CD14-positive monocyte (primary cell): ENCODE data around the gene TMEM271. TPM values are rescaled to one million over a fixed set of nuclear protein-coding genes. Genes with fewer than 3 reads are reported as not detected.

Experiments
- DNase-seq, 3 donors: peaks; one replicate each; pipeline ENCODE4 v3.0.0-alpha.2; 2011 to 2022
- H2AFZ ChIP-seq: 2 replicates; pipeline ENCODE4 v1.6.0; 2012; ENCODE audit warnings: mild to moderate bottlenecking, low read depth, low read length, inconsistent platforms; ENCODE audit not compliant: insufficient read depth, poor library complexity, severe bottlenecking
- H3K27ac ChIP-seq, 2 donors: 1 replicate in 1 of 2; 2 replicates in 1 of 2; pipeline ENCODE4 v1.5.1; 2012 to 2013; ENCODE audit warnings: low read length in 2 of 2, control low read depth in 1 of 2, inconsistent platforms in 1 of 2, low read depth in 1 of 2, mild to moderate bottlenecking in 1 of 2
- H3K27me3 ChIP-seq, 2 donors: one replicate each; pipeline versions ENCODE4 v1.6.0 to v1.6.1; 2011 to 2013; ENCODE audit warnings: low read length in 2 of 2; ENCODE audit not compliant: control insufficient read depth in 2 of 2, insufficient read depth in 2 of 2
- H3K36me3 ChIP-seq, 2 donors: replicated peaks in 1 of 2; 1 replicate in 1 of 2; 2 replicates in 1 of 2; pipeline versions ENCODE4 v1.5.1 to v1.6.1; 2012 to 2013; ENCODE audit warnings: low read length in 2 of 2, control low read depth in 1 of 2, inconsistent platforms in 1 of 2, mild to moderate bottlenecking in 1 of 2; ENCODE audit not compliant: insufficient read depth in 2 of 2, control insufficient read depth in 1 of 2
- H3K4me1 ChIP-seq, 2 donors: 1 replicate in 1 of 2; 2 replicates in 1 of 2; pipeline versions ENCODE4 v1.5.1 to v1.6.1; 2012 to 2013; ENCODE audit warnings: low read length in 2 of 2, control low read depth in 1 of 2, inconsistent platforms in 1 of 2, mild to moderate bottlenecking in 1 of 2, moderate library complexity in 1 of 2; ENCODE audit not compliant: insufficient read depth in 2 of 2, control insufficient read depth in 1 of 2
- H3K4me2 ChIP-seq: replicated peaks from 2 replicates; pipeline ENCODE3; 2012; ENCODE audit warnings: low read length, moderate library complexity, mild to moderate bottlenecking; ENCODE audit not compliant: poor library complexity, severe bottlenecking; ENCODE audit errors: extremely low read depth
- H3K4me3 ChIP-seq, 3 experiments: fragments of 200-600 bp in 1 of 3; sonication (generic) in 1 of 3; replicated peaks in 1 of 3; 1 replicate in 2 of 3; 2 replicates in 1 of 3; pipeline ENCODE4 v1.5.1; 2011 to 2013; ENCODE audit warnings: low read length in 3 of 3, mild to moderate bottlenecking in 3 of 3, control low read depth in 2 of 3, low read depth in 2 of 3, inconsistent platforms in 1 of 3, moderate library complexity in 1 of 3
- H3K79me2 ChIP-seq: 2 replicates; pipeline ENCODE4 v1.6.0; 2012; ENCODE audit warnings: mild to moderate bottlenecking, control low read depth, inconsistent platforms, low read length, moderate library complexity; ENCODE audit not compliant: insufficient read depth
- H3K9ac ChIP-seq: 2 replicates; pipeline ENCODE4 v1.6.0; 2017; ENCODE audit warnings: low read length, mild to moderate bottlenecking; ENCODE audit not compliant: insufficient read depth, poor library complexity, severe bottlenecking
- H3K9me3 ChIP-seq, 2 donors: replicated peaks in 1 of 2; 1 replicate in 1 of 2; 2 replicates in 1 of 2; pipeline versions ENCODE4 v1.5.1 to v1.6.1; 2012 to 2013; ENCODE audit warnings: low read length in 2 of 2, control low read depth in 1 of 2; ENCODE audit not compliant: control insufficient read depth in 1 of 2, insufficient read depth in 1 of 2
- H4K20me1 ChIP-seq: 2 replicates; pipeline ENCODE4 v1.6.0; 2012; ENCODE audit warnings: mild to moderate bottlenecking, low read length, control low read depth, moderate library complexity; ENCODE audit not compliant: insufficient read depth
- H3K27ac Mint-ChIP-seq, 7 donors: one replicate each; pipeline ENCODE4 v1.8.0; 2020; ENCODE audit warnings: mild to moderate bottlenecking in 7 of 7, mixed read lengths in 7 of 7, moderate library complexity in 6 of 7, inconsistent platforms in 2 of 7
- H3K27me3 Mint-ChIP-seq, 3 donors: one replicate each; pipeline ENCODE4 v1.8.0; 2021 to 2022; ENCODE audit warnings: low read depth in 3 of 3, mild to moderate bottlenecking in 3 of 3, mixed read lengths in 3 of 3, moderate library complexity in 3 of 3, inconsistent platforms in 1 of 3
- H3K36me3 Mint-ChIP-seq, 2 donors: one replicate each; pipeline ENCODE4 v1.8.0; 2020; ENCODE audit warnings: mixed read lengths in 2 of 2, inconsistent platforms in 1 of 2, mild to moderate bottlenecking in 1 of 2
- H3K4me1 Mint-ChIP-seq: one replicate; pipeline ENCODE4 v1.8.0; 2020; ENCODE audit warnings: mild to moderate bottlenecking, mixed read lengths
- H3K4me3 Mint-ChIP-seq, 2 donors: one replicate each; pipeline ENCODE4 v1.8.0; 2020; ENCODE audit warnings: mild to moderate bottlenecking in 2 of 2, mixed read lengths in 2 of 2, moderate library complexity in 1 of 2
- H3K9me3 Mint-ChIP-seq, 7 donors: one replicate each; pipeline ENCODE4 v1.8.0; 2020 to 2022; ENCODE audit warnings: mixed read lengths in 7 of 7, mild to moderate bottlenecking in 6 of 7, moderate library complexity in 6 of 7, inconsistent platforms in 2 of 7
- CTCF ChIP-seq: fragments of 200-600 bp; IDR thresholded peaks from one replicate; pipeline ENCODE4 v1.8.0; 2022; ENCODE audit warnings: antibody characterized with exemption, mild to moderate bottlenecking
- WGBS: methylation state at CpG from one replicate; pipeline ENCODE4 v1.1.5; 2013; ENCODE audit warnings: missing lambda C conversion rate; ENCODE audit not compliant: insufficient coverage; 5-methylcytosine and 5-hydroxymethylcytosine counted together
- intact Hi-C, 2 donors: fragments of 100-400 bp; cut with micrococcal nuclease; formaldehyde crosslinking; loops; one replicate each; pipeline versions ENCODE4 v1.15.0 to v1.15.1; 2023
- polyA plus RNA-seq, 3 donors: library from polyadenylated mRNA; depleted of rRNA in 1 of 3; unstranded in 2 of 3; stranded (reverse) in 1 of 3; fragments of 300-500 nt in 2 of 3; fragments of >200 nt in 1 of 3; fragmentation: Illumina TruSeq in 2 of 3; gene quantifications; 1 replicate in 2 of 3; 2 replicates in 1 of 3; pipeline ENCODE4 v1.2.3, GENCODE V29; 2012 to 2021

The TMEM271 gene
- polyA plus RNA-seq, 3 donors, result not detected

GRCh38 chr4:605702-606425, 29.8 kb upstream of the TMEM271 start:
- WGBS, result 93% methylated on average over 11 of the region's 17 CpGs
- Histone ChIP-seq H3K27me3 (no peaks in the 10 kb centered on the region), H3K27ac (no peak overlapping the region), H3K4me2 (no peak overlapping the region), H3K4me1 (no peaks in the 10 kb centered on the region), H4K20me1 (no peaks in the 10 kb centered on the region), H2AFZ (no peak overlapping the region), H3K9me3 (no peaks in the 10 kb centered on the region), H3K9ac (no peak overlapping the region), H3K36me3 (no peaks in the 10 kb centered on the region), H3K4me3 (no peak overlapping the region), H3K79me2 (no peaks in the 10 kb centered on the region)
- TF ChIP-seq CTCF, result no peak
- H3K27me3 Mint-ChIP-seq, result peaks cover 2 to 13% (median 5%) of the 10 kb centered on the region in 3 donors
- no peaks in the 10 kb centered on the region for H3K36me3 Mint-ChIP-seq
- no peak overlapping the region for H3K27ac Mint-ChIP-seq
- H3K4me3 Mint-ChIP-seq, result no peak overlapping the region
- no peaks in the 10 kb centered on the region for H3K4me1 Mint-ChIP-seq
- intact Hi-C loops, result no loop called here
- DNase-seq, result no peak
- H3K9me3 Mint-ChIP-seq, result peaks cover 5 to 22% (median 9%) of the 10 kb centered on the region in 7 donors

- WGBS, result no CpG with 5 or more reads among the region's 3 CpGs
- Mint-ChIP-seq H3K27me3 (peaks cover 2 to 12% (median 2%) of the 10 kb centered on the region in 3 donors), H3K36me3 (no peaks in the 10 kb centered on the region), H3K4me3 (no peak overlapping the region), H3K27ac (no peak overlapping the region), H3K4me1 (no peaks in the 10 kb centered on the region), H3K9me3 (peaks cover 3 to 31% (median 6%) of the 10 kb centered on the region in 7 donors)
- Histone ChIP-seq H3K4me1 (no peaks in the 10 kb centered on the region), H2AFZ (no peak overlapping the region), H3K9ac (no peak overlapping the region), H3K79me2 (no peaks in the 10 kb centered on the region), H3K9me3 (no peaks in the 10 kb centered on the region), H3K4me2 (no peak overlapping the region), H4K20me1 (no peaks in the 10 kb centered on the region), H3K4me3 (no peak overlapping the region), H3K36me3 (no peaks in the 10 kb centered on the region), H3K27ac (no peak overlapping the region), H3K27me3 (no peaks in the 10 kb centered on the region)
- no peak for DNase-seq
- no peak for TF ChIP-seq CTCF
- intact Hi-C loops, result no loop called here
Observed at GRCh38 chr4:604131-604530, 28.0 kb upstream of the TMEM271 start.
